22Rv1 (cell line): ENCODE measurements around the gene STRN4.

Source experiments
- H3K27ac ChIP-seq: fragments of 450-650 bp; 2 replicates; pipeline ENCODE4 v1.5.1; 2017
- CTCF ChIP-seq: fragments of 450-650 bp; IDR thresholded peaks from 2 replicates; pipeline ENCODE4 v1.5.1; 2017; ENCODE audit warnings: mild to moderate bottlenecking
- ZFX ChIP-seq: fragments of 450-650 bp; IDR thresholded peaks from 2 replicates; pipeline ENCODE4 v1.6.1; 2017; ENCODE audit warnings: antibody characterized with exemption, borderline replicate concordance

STRN4 gene

GRCh38 chr19:46730187-46730586, 16.1 kb downstream of the STRN4 start:
- no peak overlapping the region for H3K27ac ChIP-seq
- no peak for TF ChIP-seq ZFX
- TF ChIP-seq CTCF, result no peak

GRCh38 chr19:46729696-46730095, 16.6 kb downstream of the STRN4 start:
- no peak overlapping the region for H3K27ac ChIP-seq
- TF ChIP-seq ZFX, result no peak
- no peak for TF ChIP-seq CTCF

GRCh38 chr19:46728693-46729339, 17.4 kb downstream of the STRN4 start:
- TF ChIP-seq CTCF (peak; percentile 98), ZFX (no peak)
- no peak overlapping the region for H3K27ac ChIP-seq

- TF ChIP-seq CTCF (no peak), ZFX (no peak)
- no peak overlapping the region for H3K27ac ChIP-seq
Measured at GRCh38 chr19:46728208-46728607, 18.0 kb downstream of the STRN4 start.

DNA sequence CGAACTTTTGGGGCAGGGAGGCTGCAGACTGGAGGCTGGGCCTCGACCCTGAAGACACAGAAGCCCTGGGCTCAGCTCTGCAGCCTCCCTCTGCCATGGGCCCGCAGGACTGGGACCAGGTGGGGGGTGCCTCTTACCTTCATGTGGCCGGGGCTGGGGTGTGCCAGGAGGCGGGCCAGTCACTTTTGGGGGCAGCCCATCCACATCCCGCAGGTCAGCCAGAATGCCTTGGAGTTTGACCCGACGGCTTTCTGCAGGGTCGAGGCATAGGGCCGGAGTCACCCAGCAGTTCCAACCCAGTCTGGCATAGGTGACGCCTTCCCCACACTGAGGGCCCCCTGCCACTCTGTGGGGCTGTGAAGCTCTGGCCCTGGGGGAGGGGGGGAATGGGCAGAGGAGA, 18.5 kb downstream of the STRN4 start:
- no peak overlapping the region for H3K27ac ChIP-seq
- TF ChIP-seq ZFX (no peak), CTCF (no peak)

DNA sequence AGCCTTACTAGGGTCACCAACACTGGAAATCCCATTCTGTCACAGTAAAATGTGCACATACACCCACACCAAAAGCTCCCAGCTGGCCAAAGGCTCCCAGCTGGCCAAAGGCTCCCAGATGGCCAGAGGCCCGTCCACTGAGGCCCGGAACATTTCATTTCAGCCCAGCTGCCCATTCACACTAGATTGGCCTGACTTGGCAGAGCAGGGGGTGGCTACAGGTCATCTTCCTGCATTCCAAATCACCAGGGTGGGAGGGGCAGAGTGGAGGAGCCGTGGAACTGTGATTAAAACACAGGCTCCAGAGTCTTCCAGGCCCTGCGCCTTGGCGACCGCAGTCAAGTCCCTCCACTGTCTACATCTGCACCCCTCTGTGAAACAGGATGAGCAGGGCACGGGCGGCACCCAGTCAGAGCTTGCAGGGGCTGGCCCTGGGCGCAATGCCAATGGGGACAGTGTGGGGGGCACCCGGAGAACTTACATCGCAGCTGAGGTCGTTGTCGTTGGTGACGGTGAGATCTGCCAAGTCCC, 19.2 kb downstream of the STRN4 start:
- no peak overlapping the region for H3K27ac ChIP-seq
- TF ChIP-seq ZFX (no peak), CTCF (no peak)

GRCh38 chr19:46726551-46726950, 19.7 kb downstream of the STRN4 start:
- H3K27ac ChIP-seq, result no peak overlapping the region
- TF ChIP-seq CTCF, result no peak
- TF ChIP-seq ZFX, result no peak
